GM23338 (cell line): ENCODE results near the gene STXBP5. TPM values are rescaled to one million over a fixed set of nuclear protein-coding genes. Genes with fewer than 3 reads are reported as not detected.

Experiments used
- ATAC-seq: fragments of 200-7000 bp; cut with Tn5 transposase; 3 replicates; pipeline ENCODE4 v1.9.1; 2020
- DNase-seq: peaks from one replicate; pipeline ENCODE4 v3.0.0-alpha.2; 2015; ENCODE audit warnings: low spot score
- H2AFZ ChIP-seq: fragments of 200-600 bp; sonication (generic); 2 replicates; pipeline ENCODE4 v1.8.0; 2016; ENCODE audit warnings: antibody characterized with exemption, mild to moderate bottlenecking, moderate library complexity
- H3F3A ChIP-seq: fragments of 200-600 bp; sonication (generic); replicated peaks from 2 replicates; pipeline ENCODE4 v1.8.0; 2017; ENCODE audit warnings: antibody characterized with exemption, mixed run types, low read depth
- H3K27ac ChIP-seq: fragments of 200-600 bp; sonication (generic); 2 replicates; pipeline ENCODE4 v1.6.1; 2016; ENCODE audit warnings: low read depth
- H3K27me3 ChIP-seq: fragments of 200-600 bp; sonication (generic); 2 replicates; pipeline ENCODE4 v1.8.0; 2016; ENCODE audit warnings: mild to moderate bottlenecking, mixed run types, moderate library complexity; ENCODE audit not compliant: insufficient read depth
- H3K36me3 ChIP-seq: fragments of 200-600 bp; sonication (generic); 2 replicates; pipeline ENCODE4 v1.8.0; 2016; ENCODE audit warnings: mild to moderate bottlenecking; ENCODE audit not compliant: insufficient read depth
- H3K4me1 ChIP-seq: fragments of 200-600 bp; sonication (generic); 2 replicates; pipeline ENCODE4 v1.8.0; 2016; ENCODE audit warnings: mild to moderate bottlenecking, moderate library complexity; ENCODE audit not compliant: insufficient read depth
- H3K4me2 ChIP-seq: fragments of 200-600 bp; sonication (generic); 2 replicates; pipeline ENCODE4 v1.7.1; 2017; ENCODE audit warnings: mixed run types
- H3K4me3 ChIP-seq: fragments of 200-600 bp; sonication (generic); 2 replicates; pipeline ENCODE4 v1.6.1; 2016; ENCODE audit warnings: mixed run types
- H3K79me2 ChIP-seq: fragments of 200-600 bp; sonication (generic); replicated peaks from 2 replicates; pipeline ENCODE4 v1.8.0; 2017; ENCODE audit warnings: mild to moderate bottlenecking; ENCODE audit not compliant: insufficient read depth
- H3K9me2 ChIP-seq: fragments of 200-600 bp; sonication (generic); 2 replicates; pipeline ENCODE4 v1.8.0; 2017; ENCODE audit not compliant: insufficient read depth
- H4K20me1 ChIP-seq: fragments of 200-600 bp; sonication (generic); replicated peaks from 2 replicates; pipeline ENCODE4 v1.8.0; 2017; ENCODE audit warnings: mild to moderate bottlenecking; ENCODE audit not compliant: insufficient read depth
- H3K27ac Mint-ChIP-seq: 2 replicates; pipeline ENCODE4 v1.8.0; 2020; ENCODE audit warnings: inconsistent platforms, mild to moderate bottlenecking, moderate library complexity, mixed read lengths
- H3K27me3 Mint-ChIP-seq: 3 replicates; pipeline ENCODE4 v1.8.0; 2022; ENCODE audit warnings: low read depth, mild to moderate bottlenecking, moderate library complexity, mixed read lengths, inconsistent platforms; ENCODE audit not compliant: insufficient read depth, poor library complexity
- H3K36me3 Mint-ChIP-seq: 3 replicates; pipeline ENCODE4 v1.8.0; 2021; ENCODE audit warnings: low read depth, mild to moderate bottlenecking, inconsistent platforms, moderate library complexity, mixed read lengths
- H3K4me1 Mint-ChIP-seq: 3 replicates; pipeline ENCODE4 v1.8.0; 2020; ENCODE audit warnings: mild to moderate bottlenecking, inconsistent platforms, mixed read lengths
- H3K4me3 Mint-ChIP-seq: 3 replicates; pipeline ENCODE4 v1.8.0; 2021; ENCODE audit warnings: moderate library complexity, mild to moderate bottlenecking, inconsistent platforms, mixed read lengths
- H3K9me3 Mint-ChIP-seq: 3 replicates; pipeline ENCODE4 v1.8.0; 2020; ENCODE audit warnings: moderate library complexity, mild to moderate bottlenecking, inconsistent platforms, mixed read lengths
- CREB1 ChIP-seq: fragments of 250-450 bp; sonication (Bioruptor Pico); IDR thresholded peaks from 2 replicates; pipeline ENCODE4 v1.5.0; 2020; ENCODE audit warnings: low read depth, mild to moderate bottlenecking, moderate library complexity
- ETS1 ChIP-seq: IDR thresholded peaks from 2 replicates; pipeline ENCODE4 v1.6.1; 2016; ENCODE audit warnings: antibody characterized with exemption
- POLR2AphosphoS5 ChIP-seq: IDR thresholded peaks from 2 replicates; pipeline ENCODE4 v1.6.1; 2016; ENCODE audit warnings: antibody characterized with exemption, low read depth
- STAT1 ChIP-seq: IDR thresholded peaks from one replicate; pipeline ENCODE4 v1.6.1; 2016; ENCODE audit warnings: antibody characterized with exemption; ENCODE audit not compliant: unreplicated experiment
- ZNF114 ChIP-seq: fragments of 250-450 bp; sonication (Bioruptor Pico); IDR thresholded peaks from 2 replicates; pipeline ENCODE4 v1.5.0; 2020; ENCODE audit warnings: mild to moderate bottlenecking, moderate library complexity
- ZNF331 ChIP-seq: fragments of 250-450 bp; sonication (Bioruptor Pico); IDR thresholded peaks from 2 replicates; pipeline ENCODE4 v1.5.0; 2020; ENCODE audit warnings: low read depth, mild to moderate bottlenecking, moderate library complexity
- ZNF462 ChIP-seq: fragments of 250-450 bp; sonication (Bioruptor Pico); IDR thresholded peaks from 2 replicates; pipeline ENCODE4 v1.5.0; 2020; ENCODE audit warnings: mild to moderate bottlenecking, moderate library complexity
- long read RNA-seq: library from polyadenylated mRNA; unstranded; transcript quantifications from one replicate; pipeline ENCODE4 v2.0.0, GENCODE V29; 2020; ENCODE audit not compliant: unreplicated experiment
- polyA plus RNA-seq: library from polyadenylated mRNA; unstranded; fragments of >200 nt; fragmentation: Nextera tagmentation; extraction: Ambion mirVana; gene quantifications from 2 replicates; pipeline ENCODE4 v1.2.1, GENCODE V29; 2016
- total RNA-seq: library from RNA; depleted of rRNA; stranded (reverse); fragments of >200 nt; shearing (Covaris generic); gene quantifications from 2 replicates; pipeline ENCODE4 v1.2.3, GENCODE V29; 2014; rRNA removed
- TF ChIP-seq, protein P1 (sequence below): IDR thresholded peaks from one replicate; pipeline ENCODE4 v1.6.1; 2018; ENCODE audit warnings: antibody characterized with exemption; ENCODE audit not compliant: unreplicated experiment

STXBP5 gene
- total RNA-seq (12.9 and 17.8 TPM in 2 replicates), polyA plus RNA-seq (3.0 and 3.9 TPM in 2 replicates)
- long read RNA-seq = 0 reads

GRCh38 chr6:147204060-147204785, at the start of gene STXBP5:
Gene STXBP5, plus strand, starts transcription at chr6:147204417. Its CDS starts 116 bp downstream, at chr6:147204533.
- peak; percentile 25; the same call in 1 of the 2 replicates for TF ChIP-seq POLR2AphosphoS5
- no peak for TF ChIP-seq ZNF114 (CRISPR knock-in tag)
- ATAC-seq (peak; percentile 17), DNase-seq (peak; percentile 66)
- Mint-ChIP-seq H3K9me3 (no peaks in the 10 kb centered on the region; the same call in 2 of the 3 replicates), H3K4me1 (peaks cover 11% of the 10 kb centered on the region; the same call in 2 of the 3 replicates), H3K27me3 (peaks cover 3% of the 10 kb centered on the region), H3K27ac (peak within 1 kb of the TSS; percentile 62), H3K4me3 (peak within 1 kb of the TSS; percentile 93), H3K36me3 (no peaks in the 10 kb centered on the region)
- peak within 1 kb of the TSS; percentile 91 for H2AFZ ChIP-seq
- H3K4me3 ChIP-seq = peak within 1 kb of the TSS; percentile 58
- H3K4me2 ChIP-seq = peak within 1 kb of the TSS; percentile 82
- H3K27me3 ChIP-seq = 0 out of 2 replicates have a peak, but pooled peaks cover 6% of the 10 kb centered on the region
- no peaks in the 10 kb centered on the region for H3K36me3 ChIP-seq
- peaks cover 13% of the 10 kb centered on the region for H3K4me1 ChIP-seq
- H3F3A ChIP-seq = no peaks in the 10 kb centered on the region
- H4K20me1 ChIP-seq = peaks cover 13% of the 10 kb centered on the region
- H3K27ac ChIP-seq = no peak within 1 kb of the TSS
- H3K9me2 ChIP-seq = no peaks in the 10 kb centered on the region
- H3K79me2 ChIP-seq = peaks cover 44% of the 10 kb centered on the region

- no peak for DNase-seq
- H4K20me1 ChIP-seq = no peaks in the 10 kb centered on the region
- no peak overlapping the region for H3K4me3 ChIP-seq
- no peak overlapping the region for H2AFZ ChIP-seq
- no peaks in the 10 kb centered on the region for H3K27me3 ChIP-seq
- Mint-ChIP-seq H3K27ac (no peak overlapping the region), H3K4me1 (peaks cover 6% of the 10 kb centered on the region; the same call in 1 of the 3 replicates), H3K36me3 (no peaks in the 10 kb centered on the region), H3K4me3 (no peak overlapping the region), H3K9me3 (no peaks in the 10 kb centered on the region), H3K27me3 (no peaks in the 10 kb centered on the region)
- H3K4me1 ChIP-seq = no peaks in the 10 kb centered on the region
- no peak overlapping the region for H3K4me2 ChIP-seq
- no peak overlapping the region for H3K27ac ChIP-seq
- TF ChIP-seq, protein P1, sequence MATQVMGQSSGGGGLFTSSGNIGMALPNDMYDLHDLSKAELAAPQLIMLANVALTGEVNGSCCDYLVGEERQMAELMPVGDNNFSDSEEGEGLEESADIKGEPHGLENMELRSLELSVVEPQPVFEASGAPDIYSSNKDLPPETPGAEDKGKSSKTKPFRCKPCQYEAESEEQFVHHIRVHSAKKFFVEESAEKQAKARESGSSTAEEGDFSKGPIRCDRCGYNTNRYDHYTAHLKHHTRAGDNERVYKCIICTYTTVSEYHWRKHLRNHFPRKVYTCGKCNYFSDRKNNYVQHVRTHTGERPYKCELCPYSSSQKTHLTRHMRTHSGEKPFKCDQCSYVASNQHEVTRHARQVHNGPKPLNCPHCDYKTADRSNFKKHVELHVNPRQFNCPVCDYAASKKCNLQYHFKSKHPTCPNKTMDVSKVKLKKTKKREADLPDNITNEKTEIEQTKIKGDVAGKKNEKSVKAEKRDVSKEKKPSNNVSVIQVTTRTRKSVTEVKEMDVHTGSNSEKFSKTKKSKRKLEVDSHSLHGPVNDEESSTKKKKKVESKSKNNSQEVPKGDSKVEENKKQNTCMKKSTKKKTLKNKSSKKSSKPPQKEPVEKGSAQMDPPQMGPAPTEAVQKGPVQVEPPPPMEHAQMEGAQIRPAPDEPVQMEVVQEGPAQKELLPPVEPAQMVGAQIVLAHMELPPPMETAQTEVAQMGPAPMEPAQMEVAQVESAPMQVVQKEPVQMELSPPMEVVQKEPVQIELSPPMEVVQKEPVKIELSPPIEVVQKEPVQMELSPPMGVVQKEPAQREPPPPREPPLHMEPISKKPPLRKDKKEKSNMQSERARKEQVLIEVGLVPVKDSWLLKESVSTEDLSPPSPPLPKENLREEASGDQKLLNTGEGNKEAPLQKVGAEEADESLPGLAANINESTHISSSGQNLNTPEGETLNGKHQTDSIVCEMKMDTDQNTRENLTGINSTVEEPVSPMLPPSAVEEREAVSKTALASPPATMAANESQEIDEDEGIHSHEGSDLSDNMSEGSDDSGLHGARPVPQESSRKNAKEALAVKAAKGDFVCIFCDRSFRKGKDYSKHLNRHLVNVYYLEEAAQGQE = no peak
- no peak for TF ChIP-seq STAT1
- TF ChIP-seq CREB1 (CRISPR knock-in tag) = no peak
- TF ChIP-seq ETS1 = no peak
- TF ChIP-seq ZNF331 (CRISPR knock-in tag) = no peak
- TF ChIP-seq ZNF462 = no peak
- no peaks in the 10 kb centered on the region for H3F3A ChIP-seq
- H3K9me2 ChIP-seq = peaks cover 8% of the 10 kb centered on the region; the same call in 1 of the 2 replicates
- H3K36me3 ChIP-seq = no peaks in the 10 kb centered on the region
- no peak for ATAC-seq
- no peaks in the 10 kb centered on the region for H3K79me2 ChIP-seq
Measured at GRCh38 chr6:147154454-147154853, 49.8 kb upstream of the STXBP5 start.
